MCF 10A (cell line): ENCODE results near the gene SLX4IP. TPM values are rescaled to one million over a fixed set of nuclear protein-coding genes. Genes with fewer than 3 reads are reported as not detected.

Experiments used
- BruUV-seq: library from RNA; stranded (reverse); fragments of 400-500 nt; replicated peaks from 2 replicates; lab custom pipeline; 2021; lab: Mats Ljungman, UMichigan
- CTCF ChIA-PET: fragments of 300-600 bp; sonication (Branson Sonifier 250); formaldehyde crosslinking; extraction: SDS; loops from one replicate; lab custom pipeline; 2021; ENCODE audit warnings: antibody characterized with exemption, inconsistent platforms; lab: Yijun Ruan, JAX
- POLR2A ChIA-PET: fragments of 300-600, 350-650 bp; sonication (Branson Sonifier 250); formaldehyde crosslinking; extraction: SDS; loops from one replicate; lab custom pipeline; 2020; ENCODE audit warnings: antibody characterized with exemption, inconsistent platforms; lab: Yijun Ruan, JAX
- DNase-seq: peaks from one replicate; pipeline ENCODE4 v3.0.0-alpha.2; 2018; ENCODE audit not compliant: unreplicated experiment
- H3K27ac Mint-ChIP-seq: one replicate; pipeline ENCODE4 v1.8.0; 2022; ENCODE audit warnings: mild to moderate bottlenecking, low read depth, mixed read lengths; ENCODE audit not compliant: unreplicated experiment
- H3K27me3 Mint-ChIP-seq: one replicate; pipeline ENCODE4 v1.8.0; 2022; ENCODE audit warnings: mixed read lengths; ENCODE audit not compliant: insufficient read depth, unreplicated experiment
- H3K36me3 Mint-ChIP-seq: one replicate; pipeline ENCODE4 v1.8.0; 2022; ENCODE audit warnings: mild to moderate bottlenecking, moderate library complexity, mixed read lengths; ENCODE audit not compliant: insufficient read depth, unreplicated experiment
- H3K4me1 Mint-ChIP-seq: one replicate; pipeline ENCODE4 v1.8.0; 2022; ENCODE audit warnings: mixed read lengths; ENCODE audit not compliant: insufficient read depth, unreplicated experiment
- H3K4me3 Mint-ChIP-seq: one replicate; pipeline ENCODE4 v1.8.0; 2022; ENCODE audit warnings: mild to moderate bottlenecking, moderate library complexity, mixed read lengths; ENCODE audit not compliant: unreplicated experiment
- H3K9me3 Mint-ChIP-seq: one replicate; pipeline ENCODE4 v1.8.0; 2022; ENCODE audit warnings: mixed read lengths; ENCODE audit not compliant: unreplicated experiment
- intact Hi-C: fragments of 100-400 bp; cut with micrococcal nuclease; formaldehyde crosslinking; loops from 2 replicates; pipeline ENCODE4 v1.14.1; 2022
- total RNA-seq: library from RNA; stranded (reverse); gene quantifications from 2 replicates; pipeline ENCODE4 v1.2.3, GENCODE V29; 2022
- TF ChIP-seq, protein P1 (sequence below): fragments of 200-600 bp; IDR thresholded peaks from one replicate; pipeline ENCODE4 v1.8.0; 2022; ENCODE audit warnings: antibody characterized with exemption, mild to moderate bottlenecking; ENCODE audit not compliant: unreplicated experiment

Gene SLX4IP
- total RNA-seq, 1 experiment from 2014 or later: 11.2 TPM

- BruUV-seq: no TSS peak
- CTCF ChIA-PET: interaction anchor here (0.6 to 1.8 kb wide), 10 partner anchors 10 to 870 kb away, joined by 3 to 5 read pairs (median 4); no protein-coding TSS in a partner anchor
- Mint-ChIP-seq H3K36me3 (peaks cover 47% of the 10 kb centered on the region), H3K4me3 (peak overlapping the region; percentile 33), H3K27me3 (no peaks in the 10 kb centered on the region), H3K27ac (peak overlapping the region; percentile 68), H3K4me1 (peaks cover 46% of the 10 kb centered on the region), H3K9me3 (no peaks in the 10 kb centered on the region)
- intact Hi-C loops: loop anchor here (1.0 to 5.0 kb wide), 4 partner anchors 114 to 689 kb away; no protein-coding TSS in a partner anchor
- TF ChIP-seq, protein P1, sequence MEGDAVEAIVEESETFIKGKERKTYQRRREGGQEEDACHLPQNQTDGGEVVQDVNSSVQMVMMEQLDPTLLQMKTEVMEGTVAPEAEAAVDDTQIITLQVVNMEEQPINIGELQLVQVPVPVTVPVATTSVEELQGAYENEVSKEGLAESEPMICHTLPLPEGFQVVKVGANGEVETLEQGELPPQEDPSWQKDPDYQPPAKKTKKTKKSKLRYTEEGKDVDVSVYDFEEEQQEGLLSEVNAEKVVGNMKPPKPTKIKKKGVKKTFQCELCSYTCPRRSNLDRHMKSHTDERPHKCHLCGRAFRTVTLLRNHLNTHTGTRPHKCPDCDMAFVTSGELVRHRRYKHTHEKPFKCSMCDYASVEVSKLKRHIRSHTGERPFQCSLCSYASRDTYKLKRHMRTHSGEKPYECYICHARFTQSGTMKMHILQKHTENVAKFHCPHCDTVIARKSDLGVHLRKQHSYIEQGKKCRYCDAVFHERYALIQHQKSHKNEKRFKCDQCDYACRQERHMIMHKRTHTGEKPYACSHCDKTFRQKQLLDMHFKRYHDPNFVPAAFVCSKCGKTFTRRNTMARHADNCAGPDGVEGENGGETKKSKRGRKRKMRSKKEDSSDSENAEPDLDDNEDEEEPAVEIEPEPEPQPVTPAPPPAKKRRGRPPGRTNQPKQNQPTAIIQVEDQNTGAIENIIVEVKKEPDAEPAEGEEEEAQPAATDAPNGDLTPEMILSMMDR: no peak
- POLR2A ChIA-PET: interaction anchor here (0.6 to 13.1 kb wide), 16 partner anchors 10 to 877 kb away, joined by 3 to 170 read pairs (median 4); partner anchors contain the start of genes MKKS and SLX4IP
- DNase-seq: peak; percentile 78
Observed at GRCh38 chr20:10667077-10667401, 231.9 kb downstream of the SLX4IP start.

GRCh38 chr20:10667560-10668167 lies 232.6 kb downstream of the SLX4IP start:
- ChIA-PET CTCF (interaction anchor here (0.6 to 2.2 kb wide), 11 partner anchors 11 to 869 kb away, joined by 3 to 7 read pairs (median 4); no protein-coding TSS in a partner anchor), POLR2A (interaction anchor here (0.6 to 13.1 kb wide), 19 partner anchors 8 to 876 kb away, joined by 3 to 170 read pairs (median 5); partner anchors contain the start of genes MKKS and SLX4IP)
- TF ChIP-seq, protein P1: peak; percentile 16
- intact Hi-C loops: loop anchor here (1.0 to 5.0 kb wide), 4 partner anchors 114 to 689 kb away; no protein-coding TSS in a partner anchor
- peak; percentile 79 for DNase-seq
- H3K27ac Mint-ChIP-seq: peak overlapping the region; percentile 68
- BruUV-seq: no TSS peak
- no peaks in the 10 kb centered on the region for H3K27me3 Mint-ChIP-seq
- H3K36me3 Mint-ChIP-seq: peaks cover 46% of the 10 kb centered on the region
- H3K4me1 Mint-ChIP-seq: peaks cover 46% of the 10 kb centered on the region
- peak overlapping the region; percentile 33 for H3K4me3 Mint-ChIP-seq
- H3K9me3 Mint-ChIP-seq: no peaks in the 10 kb centered on the region

- Mint-ChIP-seq H3K9me3 (no peaks in the 10 kb centered on the region), H3K27me3 (no peaks in the 10 kb centered on the region), H3K36me3 (peaks cover 41% of the 10 kb centered on the region), H3K4me1 (peaks cover 46% of the 10 kb centered on the region), H3K4me3 (no peak overlapping the region), H3K27ac (no peak overlapping the region)
- CTCF ChIA-PET: interaction anchor here (0.5 to 2.2 kb wide), 7 partner anchors 9 to 314 kb away, joined by 3 to 7 read pairs (median 3); no protein-coding TSS in a partner anchor
- intact Hi-C loops: loop anchor here (5.0 kb wide), 1 partner anchor 577 kb away; no protein-coding TSS in a partner anchor
- POLR2A ChIA-PET: interaction anchor here (0.6 to 13.1 kb wide), 12 partner anchors 6 to 537 kb away, joined by 3 to 170 read pairs (median 10); partner anchors contain the start of genes MKKS and SLX4IP
- no peak for DNase-seq
- no TSS peak for BruUV-seq
- TF ChIP-seq, protein P1: no peak
Observed at GRCh38 chr20:10668677-10669368, 233.7 kb downstream of the SLX4IP start.
